NCI-H2196 (cell line): ENCODE measurements around the gene KRT82.
"Not testable (repeated sequence)": the region's sequence is repeated elsewhere in the genome, so short reads cannot be mapped to it uniquely, and the experiment has no call there.

Source experiments
- DNase-seq: peaks from one replicate; lab custom pipeline; 2025; ENCODE audit not compliant: unreplicated experiment; lab: John Stamatoyannopoulos, UW

The KRT82 gene

GRCh38 chr12:52346593-52346992 lies 59.5 kb downstream of the KRT82 start:
- DNase-seq = no peak

DNA sequence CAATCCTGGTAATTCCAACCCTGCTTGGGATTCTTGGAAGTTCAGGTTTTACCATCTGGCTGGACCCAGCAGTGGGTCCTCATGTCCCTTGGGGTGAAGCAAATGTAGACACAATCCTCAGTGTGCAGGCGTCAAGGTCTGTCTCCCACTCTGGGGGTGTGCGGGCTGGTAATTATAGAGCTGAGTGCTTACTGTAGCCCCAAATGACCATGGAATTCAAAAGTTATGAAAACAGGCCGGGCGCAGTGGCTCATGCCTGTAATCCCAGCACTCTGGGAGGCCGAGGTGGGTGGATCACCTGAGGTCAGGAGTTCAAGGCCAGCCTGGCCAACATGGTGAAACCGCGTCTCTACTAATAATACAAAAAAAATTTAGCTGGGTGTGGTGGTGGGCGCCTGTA lies 61.1 kb downstream of the KRT82 start:
- not testable (repeated sequence) for DNase-seq

- DNase-seq = no peak
These were observed 62.0 kb downstream of the KRT82 start for GRCh38 chr12:52344111-52344510.
